ENCODE results near the gene HHAT. TPM values are rescaled to one million over a fixed set of nuclear protein-coding genes. Genes with fewer than 3 reads are reported as not detected.

HHAT gene
- total and polyA plus RNA-seq, 2 of the 13 experiments (the other 11 are each of a cell fraction or from before 2014, with no cell fraction given): 2.6 to 4.9 TPM

DNA sequence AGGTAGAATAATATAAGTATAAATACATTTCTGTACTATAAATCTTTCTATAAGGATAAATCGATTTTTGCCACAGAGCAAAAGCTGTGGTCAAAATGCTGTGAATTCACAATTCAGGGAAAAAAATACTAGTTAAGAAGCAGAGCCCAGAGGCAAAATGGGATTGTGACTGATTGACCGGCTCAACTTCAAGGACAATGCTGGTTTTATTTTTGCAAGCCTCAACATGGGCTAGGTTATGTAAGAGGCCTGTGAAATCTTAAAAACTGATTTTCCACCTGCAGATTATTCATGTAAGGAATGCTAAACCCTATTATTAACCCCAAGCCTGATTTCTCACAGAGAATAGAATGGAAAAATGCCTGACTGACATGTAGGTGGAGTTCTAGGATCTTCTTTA is 155.1 kb downstream of the HHAT start:
- H3K9ac ChIP-seq (ENCODE audit: insufficient read depth, low read depth, low read length): no peak overlapping the region
- intact Hi-C loops (cut with micrococcal nuclease; ENCODE audit: unreplicated experiment) (no loop called here), in situ Hi-C loops (cut with HindIII; ENCODE audit: extremely low pct_ligation_motif_present, low pct_unique_long_range_greater_than_20kb) (no loop called here)
- TF ChIP-seq, protein P1, sequence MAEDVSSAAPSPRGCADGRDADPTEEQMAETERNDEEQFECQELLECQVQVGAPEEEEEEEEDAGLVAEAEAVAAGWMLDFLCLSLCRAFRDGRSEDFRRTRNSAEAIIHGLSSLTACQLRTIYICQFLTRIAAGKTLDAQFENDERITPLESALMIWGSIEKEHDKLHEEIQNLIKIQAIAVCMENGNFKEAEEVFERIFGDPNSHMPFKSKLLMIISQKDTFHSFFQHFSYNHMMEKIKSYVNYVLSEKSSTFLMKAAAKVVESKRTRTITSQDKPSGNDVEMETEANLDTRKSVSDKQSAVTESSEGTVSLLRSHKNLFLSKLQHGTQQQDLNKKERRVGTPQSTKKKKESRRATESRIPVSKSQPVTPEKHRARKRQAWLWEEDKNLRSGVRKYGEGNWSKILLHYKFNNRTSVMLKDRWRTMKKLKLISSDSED (CRISPR knock-in tag; IDR thresholded peaks at IDR 0.05): no peak
- TF ChIP-seq KMT2B (CRISPR knock-in tag; IDR thresholded peaks at IDR 0.05) (no peak), ZNF724P (CRISPR knock-in tag; IDR thresholded peaks at IDR 0.05; ENCODE audit: borderline replicate concordance) (no peak), REL (CRISPR knock-in tag; conservative IDR thresholded peaks at IDR 0.05) (no peak), TGIF2 (CRISPR knock-in tag; IDR thresholded peaks at IDR 0.05) (no peak), WIZ (CRISPR knock-in tag; IDR thresholded peaks at IDR 0.05) (no peak), ZNF841 (CRISPR knock-in tag; IDR thresholded peaks at IDR 0.05; ENCODE audit: borderline replicate concordance) (no peak)
- TF ChIP-seq, protein P2, sequence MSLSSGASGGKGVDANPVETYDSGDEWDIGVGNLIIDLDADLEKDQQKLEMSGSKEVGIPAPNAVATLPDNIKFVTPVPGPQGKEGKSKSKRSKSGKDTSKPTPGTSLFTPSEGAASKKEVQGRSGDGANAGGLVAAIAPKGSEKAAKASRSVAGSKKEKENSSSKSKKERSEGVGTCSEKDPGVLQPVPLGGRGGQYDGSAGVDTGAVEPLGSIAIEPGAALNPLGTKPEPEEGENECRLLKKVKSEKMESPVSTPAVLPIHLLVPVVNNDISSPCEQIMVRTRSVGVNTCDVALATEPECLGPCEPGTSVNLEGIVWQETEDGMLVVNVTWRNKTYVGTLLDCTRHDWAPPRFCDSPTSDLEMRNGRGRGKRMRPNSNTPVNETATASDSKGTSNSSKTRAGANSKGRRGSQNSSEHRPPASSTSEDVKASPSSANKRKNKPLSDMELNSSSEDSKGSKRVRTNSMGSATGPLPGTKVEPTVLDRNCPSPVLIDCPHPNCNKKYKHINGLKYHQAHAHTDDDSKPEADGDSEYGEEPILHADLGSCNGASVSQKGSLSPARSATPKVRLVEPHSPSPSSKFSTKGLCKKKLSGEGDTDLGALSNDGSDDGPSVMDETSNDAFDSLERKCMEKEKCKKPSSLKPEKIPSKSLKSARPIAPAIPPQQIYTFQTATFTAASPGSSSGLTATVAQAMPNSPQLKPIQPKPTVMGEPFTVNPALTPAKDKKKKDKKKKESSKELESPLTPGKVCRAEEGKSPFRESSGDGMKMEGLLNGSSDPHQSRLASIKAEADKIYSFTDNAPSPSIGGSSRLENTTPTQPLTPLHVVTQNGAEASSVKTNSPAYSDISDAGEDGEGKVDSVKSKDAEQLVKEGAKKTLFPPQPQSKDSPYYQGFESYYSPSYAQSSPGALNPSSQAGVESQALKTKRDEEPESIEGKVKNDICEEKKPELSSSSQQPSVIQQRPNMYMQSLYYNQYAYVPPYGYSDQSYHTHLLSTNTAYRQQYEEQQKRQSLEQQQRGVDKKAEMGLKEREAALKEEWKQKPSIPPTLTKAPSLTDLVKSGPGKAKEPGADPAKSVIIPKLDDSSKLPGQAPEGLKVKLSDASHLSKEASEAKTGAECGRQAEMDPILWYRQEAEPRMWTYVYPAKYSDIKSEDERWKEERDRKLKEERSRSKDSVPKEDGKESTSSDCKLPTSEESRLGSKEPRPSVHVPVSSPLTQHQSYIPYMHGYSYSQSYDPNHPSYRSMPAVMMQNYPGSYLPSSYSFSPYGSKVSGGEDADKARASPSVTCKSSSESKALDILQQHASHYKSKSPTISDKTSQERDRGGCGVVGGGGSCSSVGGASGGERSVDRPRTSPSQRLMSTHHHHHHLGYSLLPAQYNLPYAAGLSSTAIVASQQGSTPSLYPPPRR (CRISPR knock-in tag; IDR thresholded peaks at IDR 0.05; ENCODE audit: borderline replicate concordance): no peak
- TF ChIP-seq, protein P3, sequence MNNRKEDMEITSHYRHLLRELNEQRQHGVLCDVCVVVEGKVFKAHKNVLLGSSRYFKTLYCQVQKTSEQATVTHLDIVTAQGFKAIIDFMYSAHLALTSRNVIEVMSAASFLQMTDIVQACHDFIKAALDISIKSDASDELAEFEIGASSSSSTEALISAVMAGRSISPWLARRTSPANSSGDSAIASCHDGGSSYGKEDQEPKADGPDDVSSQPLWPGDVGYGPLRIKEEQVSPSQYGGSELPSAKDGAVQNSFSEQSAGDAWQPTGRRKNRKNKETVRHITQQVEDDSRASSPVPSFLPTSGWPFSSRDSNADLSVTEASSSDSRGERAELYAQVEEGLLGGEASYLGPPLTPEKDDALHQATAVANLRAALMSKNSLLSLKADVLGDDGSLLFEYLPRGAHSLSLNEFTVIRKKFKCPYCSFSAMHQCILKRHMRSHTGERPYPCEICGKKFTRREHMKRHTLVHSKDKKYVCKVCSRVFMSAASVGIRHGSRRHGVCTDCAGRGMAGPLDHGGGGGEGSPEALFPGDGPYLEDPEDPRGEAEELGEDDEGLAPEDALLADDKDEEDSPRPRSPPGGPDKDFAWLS (CRISPR knock-in tag; IDR thresholded peaks at IDR 0.05; ENCODE audit: borderline replicate concordance): no peak
- TF ChIP-seq, protein P4, sequence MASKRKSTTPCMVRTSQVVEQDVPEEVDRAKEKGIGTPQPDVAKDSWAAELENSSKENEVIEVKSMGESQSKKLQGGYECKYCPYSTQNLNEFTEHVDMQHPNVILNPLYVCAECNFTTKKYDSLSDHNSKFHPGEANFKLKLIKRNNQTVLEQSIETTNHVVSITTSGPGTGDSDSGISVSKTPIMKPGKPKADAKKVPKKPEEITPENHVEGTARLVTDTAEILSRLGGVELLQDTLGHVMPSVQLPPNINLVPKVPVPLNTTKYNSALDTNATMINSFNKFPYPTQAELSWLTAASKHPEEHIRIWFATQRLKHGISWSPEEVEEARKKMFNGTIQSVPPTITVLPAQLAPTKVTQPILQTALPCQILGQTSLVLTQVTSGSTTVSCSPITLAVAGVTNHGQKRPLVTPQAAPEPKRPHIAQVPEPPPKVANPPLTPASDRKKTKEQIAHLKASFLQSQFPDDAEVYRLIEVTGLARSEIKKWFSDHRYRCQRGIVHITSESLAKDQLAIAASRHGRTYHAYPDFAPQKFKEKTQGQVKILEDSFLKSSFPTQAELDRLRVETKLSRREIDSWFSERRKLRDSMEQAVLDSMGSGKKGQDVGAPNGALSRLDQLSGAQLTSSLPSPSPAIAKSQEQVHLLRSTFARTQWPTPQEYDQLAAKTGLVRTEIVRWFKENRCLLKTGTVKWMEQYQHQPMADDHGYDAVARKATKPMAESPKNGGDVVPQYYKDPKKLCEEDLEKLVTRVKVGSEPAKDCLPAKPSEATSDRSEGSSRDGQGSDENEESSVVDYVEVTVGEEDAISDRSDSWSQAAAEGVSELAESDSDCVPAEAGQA (IDR thresholded peaks at IDR 0.05; ENCODE audit: low read depth): no peak
- TF ChIP-seq, protein P4 (CRISPR knock-in tag; IDR thresholded peaks at IDR 0.05; ENCODE audit: borderline replicate concordance): no peak
- H3K27me3 ChIP-seq (ENCODE audit: control insufficient read depth in 1 of 2, insufficient read depth in 2 of 2, low read length in 2 of 2): no peaks in the 10 kb centered on the region
- H4K20me1 ChIP-seq (ENCODE audit: insufficient read depth, low read length): no peaks in the 10 kb centered on the region
- ChIA-PET CTCF (ENCODE audit: low intra/inter-chr PET ratio, low total read pairs) (no interaction called here), POLR2A (no interaction called here)
- no peak for DNase-seq (ENCODE audit: low spot score)
- no peak overlapping the region for H3K27ac ChIP-seq (ENCODE audit: extremely low read length, insufficient read depth, low read length)
- no peak overlapping the region for H3K4me2 ChIP-seq (ENCODE audit: low read depth, low read length)
- H3K4me3 ChIP-seq (replicated peaks in 1 of 3; ENCODE audit: insufficient read depth in 1 of 3, low read depth in 2 of 3, low read length in 3 of 3): no peak overlapping the region
- no peak for ATAC-seq
- no TSS peak for BruUV-seq (replicated peaks)
- H3K4me1 ChIP-seq (ENCODE audit: insufficient read depth, low read length): no peaks in the 10 kb centered on the region
- H2AFZ ChIP-seq (ENCODE audit: low read length): no peak overlapping the region
- WGBS (ENCODE audit: low lambda C conversion rate): 29% methylated on average over 2 of the region's 2 CpGs
- no peak for FAIRE-seq
- H3K79me2 ChIP-seq (ENCODE audit: insufficient read depth, low read length): no peaks in the 10 kb centered on the region
- no peaks in the 10 kb centered on the region for H3K36me3 ChIP-seq (replicated peaks in 1 of 2; ENCODE audit: control insufficient read depth in 1 of 2, insufficient read depth in 2 of 2, low read length in 2 of 2)
- H3K9me3 ChIP-seq (ENCODE audit: low read length): no peaks in the 10 kb centered on the region
